H1 (cell line): ENCODE results near the gene CAMKK1. TPM values are rescaled to one million over a fixed set of nuclear protein-coding genes. Genes with fewer than 3 reads are reported as not detected.

Experiments
- CTCF ChIA-PET: fragments of 300-600 bp; sonication (Branson Sonifier 250); formaldehyde crosslinking; loops from one replicate; lab custom pipeline; 2021; ENCODE audit not compliant: partially characterized antibody; lab: Charles Lee
- POLR2A ChIA-PET: fragments of 300-600 bp; sonication (Branson Sonifier 250); formaldehyde crosslinking; loops from one replicate; lab custom pipeline; 2021; ENCODE audit warnings: inconsistent platforms; ENCODE audit not compliant: partially characterized antibody; lab: Charles Lee
- DNase-seq, 2 experiments: peaks; one replicate each; pipeline versions ENCODE4 v3.0.0 to v3.0.0-alpha.2; 2010 to 2022; ENCODE audit warnings: low spot score in 2 of 2, low read depth in 1 of 2, mixed read lengths in 1 of 2
- FAIRE-seq: peaks from 2 replicates; lab custom pipeline; 2011; peaks lifted over from hg19 to GRCh38; lab: Jason Lieb, UNC
- H2AFZ ChIP-seq: 2 replicates; pipeline ENCODE4 v1.8.1; 2012; ENCODE audit warnings: low read length, inconsistent platforms
- H2AK5ac ChIP-seq: 2 replicates; pipeline ENCODE4 v1.6.1; 2013; ENCODE audit warnings: low read depth, low read length
- H2BK120ac ChIP-seq: replicated peaks from 2 replicates; pipeline ENCODE3; 2013; ENCODE audit warnings: low read depth, low read length, inconsistent platforms
- H2BK12ac ChIP-seq: 2 replicates; pipeline ENCODE4 v1.6.1; 2013; ENCODE audit warnings: low read depth, low read length
- H2BK15ac ChIP-seq: 2 replicates; pipeline ENCODE4 v1.6.1; 2013; ENCODE audit warnings: low read length
- H2BK20ac ChIP-seq: 2 replicates; pipeline ENCODE4 v1.6.1; 2013; ENCODE audit warnings: low read length
- H2BK5ac ChIP-seq: 2 replicates; pipeline ENCODE4 v1.6.1; 2013; ENCODE audit warnings: low read depth, low read length
- H3K14ac ChIP-seq: 2 replicates; pipeline ENCODE4 v1.6.1; 2013; ENCODE audit warnings: inconsistent platforms; ENCODE audit not compliant: insufficient read length
- H3K18ac ChIP-seq: 2 replicates; pipeline ENCODE4 v1.6.1; 2013; ENCODE audit warnings: low read length; ENCODE audit errors: extremely low read depth
- H3K23ac ChIP-seq: 2 replicates; pipeline ENCODE4 v1.6.1; 2013; ENCODE audit warnings: inconsistent platforms; ENCODE audit not compliant: insufficient read length
- H3K23me2 ChIP-seq: 2 replicates; pipeline ENCODE4 v1.6.1; 2013; ENCODE audit warnings: low read depth, low read length
- H3K27ac ChIP-seq: 2 replicates; pipeline ENCODE4 v1.6.1; 2011; ENCODE audit warnings: low read depth, low read length, inconsistent platforms
- H3K27me3 ChIP-seq, 4 experiments: replicated peaks in 1 of 4; 1 replicate in 1 of 4; 2 replicates in 3 of 4; pipeline versions ENCODE4 v1.6.1 to v1.8.1; 2011 to 2013; ENCODE audit warnings: low read length in 3 of 4, mild to moderate bottlenecking in 3 of 4, inconsistent platforms in 2 of 4, mixed read lengths in 2 of 4, moderate library complexity in 1 of 4; ENCODE audit not compliant: control insufficient read depth in 3 of 4, insufficient read depth in 3 of 4; ENCODE audit errors: extremely low read depth in 1 of 4
- H3K36me3 ChIP-seq, 4 experiments: 2 replicates each; pipeline versions ENCODE4 v1.6.1 to v1.8.1; 2011 to 2013; ENCODE audit warnings: mild to moderate bottlenecking in 4 of 4, low read length in 3 of 4, moderate library complexity in 2 of 4, control low read depth in 1 of 4, inconsistent platforms in 1 of 4; ENCODE audit not compliant: insufficient read depth in 4 of 4, control insufficient read depth in 2 of 4
- H3K4ac ChIP-seq: replicated peaks from 2 replicates; pipeline ENCODE3; 2013; ENCODE audit warnings: low read length, low read depth, mixed read lengths, inconsistent platforms; ENCODE audit not compliant: insufficient read length
- H3K4me1 ChIP-seq, 4 experiments: replicated peaks in 1 of 4; 1 replicate in 1 of 4; 2 replicates in 3 of 4; pipeline versions ENCODE4 v1.6.1 to v1.8.1; 2011 to 2013; ENCODE audit warnings: low read length in 3 of 4, inconsistent platforms in 2 of 4, mixed read lengths in 1 of 4; ENCODE audit not compliant: insufficient read depth in 4 of 4, control insufficient read depth in 3 of 4
- H3K4me2 ChIP-seq, 2 experiments: 2 replicates each; pipeline versions ENCODE4 v1.6.1 to v1.8.1; 2011 to 2013; ENCODE audit warnings: low read depth in 2 of 2, low read length in 2 of 2, control low read depth in 1 of 2, inconsistent platforms in 1 of 2, mild to moderate bottlenecking in 1 of 2; ENCODE audit not compliant: insufficient read depth in 1 of 2
- H3K4me3 ChIP-seq, 4 experiments: fragments of 200-600, 300-600 bp in 1 of 4; sonication (generic), shearing (Covaris generic), sonication (Bioruptor Twin) in 1 of 4; 2 replicates each; pipeline versions ENCODE4 v1.5.1 to v1.8.1; 2011 to 2016; ENCODE audit warnings: low read length in 4 of 4, low read depth in 3 of 4, control low read depth in 2 of 4, inconsistent platforms in 2 of 4, mild to moderate bottlenecking in 2 of 4, mixed read lengths in 1 of 4, moderate library complexity in 1 of 4; ENCODE audit not compliant: insufficient read depth in 2 of 4; ENCODE audit errors: extremely low read depth in 1 of 4
- H3K56ac ChIP-seq: replicated peaks from 2 replicates; pipeline ENCODE3; 2013; ENCODE audit warnings: low read depth, mild to moderate bottlenecking, mixed read lengths, low read length, inconsistent platforms; ENCODE audit not compliant: insufficient read length
- H3K79me1 ChIP-seq: 2 replicates; pipeline ENCODE4 v1.6.1; 2013; ENCODE audit warnings: low read depth, low read length, control low read depth
- H3K79me2 ChIP-seq, 2 experiments: 2 replicates each; pipeline versions ENCODE4 v1.6.1 to v1.8.1; 2012 to 2013; ENCODE audit warnings: low read length in 2 of 2, mild to moderate bottlenecking in 2 of 2, inconsistent platforms in 1 of 2; ENCODE audit not compliant: insufficient read depth in 2 of 2, control insufficient read depth in 1 of 2
- H3K9ac ChIP-seq, 4 experiments: replicated peaks in 1 of 4; 1 replicate in 1 of 4; 2 replicates in 3 of 4; pipeline versions ENCODE4 v1.6.1 to v1.8.1; 2011 to 2013; ENCODE audit warnings: low read depth in 3 of 4, low read length in 3 of 4, control low read depth in 2 of 4, mild to moderate bottlenecking in 2 of 4, moderate library complexity in 2 of 4, inconsistent platforms in 1 of 4; ENCODE audit errors: extremely low read depth in 1 of 4
- H3K9me3 ChIP-seq, 2 experiments: 2 replicates each; pipeline versions ENCODE4 v1.6.1 to v1.8.1; 2012 to 2013; ENCODE audit warnings: mild to moderate bottlenecking in 2 of 2, moderate library complexity in 2 of 2, control low read depth in 1 of 2, inconsistent platforms in 1 of 2, low read depth in 1 of 2, low read length in 1 of 2, mixed read lengths in 1 of 2; ENCODE audit not compliant: insufficient read depth in 2 of 2
- H4K20me1 ChIP-seq, 2 experiments: replicated peaks in 1 of 2; 2 replicates each; pipeline versions ENCODE3 to v1.8.1; 2011 to 2013; ENCODE audit warnings: inconsistent platforms in 2 of 2, low read length in 2 of 2, mild to moderate bottlenecking in 1 of 2; ENCODE audit not compliant: insufficient read depth in 2 of 2, control insufficient read depth in 1 of 2
- H4K5ac ChIP-seq: 2 replicates; pipeline ENCODE4 v1.6.1; 2013; ENCODE audit warnings: low read length, low read depth, mixed read lengths, inconsistent platforms; ENCODE audit not compliant: insufficient read length
- H4K8ac ChIP-seq: 2 replicates; pipeline ENCODE4 v1.8.0; 2013; ENCODE audit warnings: mild to moderate bottlenecking, moderate library complexity, low read length, inconsistent platforms; ENCODE audit not compliant: insufficient read depth; ENCODE audit errors: extremely low read depth
- H4K91ac ChIP-seq: replicated peaks from 2 replicates; pipeline ENCODE3; 2013; ENCODE audit warnings: low read length, mixed read lengths, inconsistent platforms; ENCODE audit not compliant: insufficient read length
- BCL11A ChIP-seq, 2 experiments: IDR thresholded peaks; one replicate each; pipeline ENCODE4 v1.6.1; 2011; ENCODE audit warnings: low read depth in 2 of 2, low read length in 2 of 2, mild to moderate bottlenecking in 2 of 2
- CBX5 ChIP-seq: fragments of 300-800, 300-1000 bp; sonication (generic); IDR thresholded peaks from 2 replicates; pipeline ENCODE4 v1.7.1; 2016; ENCODE audit warnings: antibody characterized with exemption, low read length, low read depth
- CHD1 ChIP-seq: IDR thresholded peaks from 2 replicates; pipeline ENCODE4 v1.6.1; 2012; ENCODE audit warnings: low read depth, low read length, improper control_type of control experiment
- CREB1 ChIP-seq: IDR thresholded peaks from 2 replicates; pipeline ENCODE4 v1.6.1; 2012; ENCODE audit warnings: inconsistent platforms
- EP300 ChIP-seq, 2 experiments: IDR thresholded peaks; 1 replicate in 1 of 2; 2 replicates in 1 of 2; pipeline ENCODE4 v1.6.1; 2011 to 2012; ENCODE audit warnings: low read depth in 2 of 2, low read length in 2 of 2, mild to moderate bottlenecking in 2 of 2, borderline replicate concordance in 1 of 2, inconsistent platforms in 1 of 2, moderate library complexity in 1 of 2
- FOSL1 ChIP-seq: IDR thresholded peaks from 2 replicates; pipeline ENCODE4 v1.6.1; 2011; ENCODE audit warnings: mild to moderate bottlenecking, low read depth, low read length, moderate library complexity; ENCODE audit not compliant: insufficient read depth
- NANOG ChIP-seq: IDR thresholded peaks from 2 replicates; pipeline ENCODE4 v1.6.1; 2011; ENCODE audit warnings: low read length, low read depth, mild to moderate bottlenecking, inconsistent platforms; ENCODE audit not compliant: insufficient read depth, poor library complexity, severe bottlenecking
- TBP ChIP-seq: IDR thresholded peaks from 2 replicates; pipeline ENCODE4 v1.6.1; 2011; ENCODE audit warnings: low read depth, low read length, improper control_type of control experiment
- TCF12 ChIP-seq: IDR thresholded peaks from 2 replicates; pipeline ENCODE4 v1.6.1; 2011; ENCODE audit warnings: low read depth, mild to moderate bottlenecking, low read length
- WGBS, 2 experiments: shearing (Covaris generic) in 1 of 2; methylation state at CpG; one replicate each; pipeline versions ENCODE4 v1.1.6 to v1.1.7; 2013 to 2015; ENCODE audit warnings: low lambda C conversion rate in 2 of 2, mixed read lengths in 2 of 2, inconsistent platforms in 1 of 2, low coverage in 1 of 2, missing lambda C conversion rate in 1 of 2; ENCODE audit not compliant: insufficient replicate concordance in 2 of 2, insufficient coverage in 1 of 2, insufficient read length in 1 of 2; ENCODE audit errors: extremely low coverage in 1 of 2, missing lambda C conversion rate in 1 of 2; 5-methylcytosine and 5-hydroxymethylcytosine counted together
- polyA plus RNA-seq, 7 experiments: library from polyadenylated mRNA; depleted of rRNA in 3 of 7; stranded (reverse) in 5 of 7; unstranded in 2 of 7; fragments of >200 nt in 5 of 7; fragments of 200-250 nt in 2 of 7; gene quantifications; 1 replicate in 5 of 7; 2 replicates in 1 of 7; 4 replicates in 1 of 7; pipeline versions ENCODE4 v1.2.1 to v1.2.3, GENCODE V29; 2011 to 2013; ENCODE audit warnings: missing spikeins in 2 of 7, mixed read lengths in 2 of 7
- total RNA-seq: library from RNA; stranded (reverse); fragmentation: NEBNext Ultra II Directional; extraction: Animal tissue kit (Norgen Biotek cat#: 25700); gene quantifications from 2 replicates; pipeline ENCODE4 v1.2.1, GENCODE V29; 2021
- TF ChIP-seq, protein P1 (sequence below): IDR thresholded peaks from 2 replicates; pipeline ENCODE4 v1.6.1; 2011; ENCODE audit warnings: low read depth, mild to moderate bottlenecking, low read length; ENCODE audit not compliant: insufficient read depth
- TF ChIP-seq, protein P2 (sequence below): IDR thresholded peaks from 2 replicates; pipeline ENCODE4 v1.6.1; 2012; ENCODE audit warnings: low read length, inconsistent platforms

CAMKK1 gene
- total and polyA plus RNA-seq, 2 of the 8 experiments (the other 6 are each of a cell fraction or from before 2014, with no cell fraction given), result 7.1 to 7.6 TPM

DNA sequence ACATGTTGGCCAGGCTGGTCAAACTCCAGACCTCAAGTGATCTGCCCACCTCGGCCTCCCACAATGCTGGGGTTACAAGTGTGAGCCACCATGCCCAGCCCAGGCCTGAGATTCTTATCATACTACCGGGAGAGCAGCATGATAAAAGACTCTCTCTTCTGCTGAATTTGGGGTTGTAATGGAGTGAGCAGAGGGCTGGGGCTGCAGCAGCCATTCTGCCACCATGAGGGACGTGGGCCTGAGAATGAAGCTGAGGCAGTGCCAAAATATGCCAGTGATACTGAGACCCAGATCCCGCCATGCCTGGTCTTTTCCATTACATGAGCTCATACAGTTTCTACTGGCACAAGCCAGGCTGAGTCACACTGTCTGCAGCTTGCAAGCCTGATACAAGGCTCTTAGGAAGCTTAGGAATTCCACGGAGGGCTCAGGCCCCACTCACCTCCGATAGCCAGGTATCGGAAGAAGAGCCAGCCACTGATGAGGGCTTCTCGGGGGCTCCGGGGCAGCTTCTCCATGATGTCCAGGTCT lies 43.0 kb upstream of the CAMKK1 start:
- H3K4me3 ChIP-seq, result no peak overlapping the region
- H3K14ac ChIP-seq, result no peak overlapping the region
- H3K9me3 ChIP-seq, result no peaks in the 10 kb centered on the region
- no peaks in the 10 kb centered on the region for H3K27me3 ChIP-seq
- no peaks in the 10 kb centered on the region for H3K79me1 ChIP-seq
- WGBS, 2 experiments, result 98% methylated on average over 9 of the region's 9 CpGs; no CpG with 5 or more reads in 1 of the 2 experiments
- no peaks in the 10 kb centered on the region for H4K20me1 ChIP-seq
- H2AK5ac ChIP-seq, result no peak overlapping the region
- H3K18ac ChIP-seq, result no peak overlapping the region
- no peak overlapping the region for H3K56ac ChIP-seq
- no peak overlapping the region for H3K4ac ChIP-seq
- H3K23me2 ChIP-seq, result no peaks in the 10 kb centered on the region; the same call in 1 of the 2 replicates
- H3K79me2 ChIP-seq, result no peaks in the 10 kb centered on the region
- no peaks in the 10 kb centered on the region; a peak in 3 of 8 replicates for H3K36me3 ChIP-seq
- FAIRE-seq (no peak), DNase-seq (no peak)
- CTCF ChIA-PET, result interaction anchor here (0.7 to 6.8 kb wide), 16 partner anchors 8 to 234 kb away, joined by 3 to 102 read pairs (median 4); no protein-coding TSS in a partner anchor
- no peak overlapping the region for H2BK20ac ChIP-seq
- H2BK15ac ChIP-seq, result no peak overlapping the region
- no peak overlapping the region for H3K27ac ChIP-seq
- no peak overlapping the region for H4K8ac ChIP-seq
- H2BK120ac ChIP-seq, result no peak overlapping the region
- no peak overlapping the region for H3K9ac ChIP-seq
- no peak overlapping the region for H2BK12ac ChIP-seq
- H3K23ac ChIP-seq, result no peak overlapping the region
- H2AFZ ChIP-seq, result no peak overlapping the region
- H3K4me2 ChIP-seq, result no peak overlapping the region
- H4K91ac ChIP-seq, result no peak overlapping the region
- no peak overlapping the region for H4K5ac ChIP-seq
- H3K4me1 ChIP-seq, result no peaks in the 10 kb centered on the region
- POLR2A ChIA-PET, result interaction anchor here (0.6 to 1.4 kb wide), 2 partner anchors 19 to 24 kb away, joined by 3 read pairs; no protein-coding TSS in a partner anchor
- no peak overlapping the region for H2BK5ac ChIP-seq
- no peak for TF ChIP-seq FOSL1
- TF ChIP-seq EP300 (IDR thresholded peaks at IDR 0.05; ENCODE audit: borderline replicate concordance in 1 of 2, low read depth in 2 of 2, low read length in 2 of 2), result no peak
- no peak for TF ChIP-seq CHD1
- no peak for TF ChIP-seq TBP
- TF ChIP-seq, protein P1, sequence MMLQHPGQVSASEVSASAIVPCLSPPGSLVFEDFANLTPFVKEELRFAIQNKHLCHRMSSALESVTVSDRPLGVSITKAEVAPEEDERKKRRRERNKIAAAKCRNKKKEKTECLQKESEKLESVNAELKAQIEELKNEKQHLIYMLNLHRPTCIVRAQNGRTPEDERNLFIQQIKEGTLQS, result no peak
- TF ChIP-seq TCF12, result no peak
- TF ChIP-seq, protein P2, sequence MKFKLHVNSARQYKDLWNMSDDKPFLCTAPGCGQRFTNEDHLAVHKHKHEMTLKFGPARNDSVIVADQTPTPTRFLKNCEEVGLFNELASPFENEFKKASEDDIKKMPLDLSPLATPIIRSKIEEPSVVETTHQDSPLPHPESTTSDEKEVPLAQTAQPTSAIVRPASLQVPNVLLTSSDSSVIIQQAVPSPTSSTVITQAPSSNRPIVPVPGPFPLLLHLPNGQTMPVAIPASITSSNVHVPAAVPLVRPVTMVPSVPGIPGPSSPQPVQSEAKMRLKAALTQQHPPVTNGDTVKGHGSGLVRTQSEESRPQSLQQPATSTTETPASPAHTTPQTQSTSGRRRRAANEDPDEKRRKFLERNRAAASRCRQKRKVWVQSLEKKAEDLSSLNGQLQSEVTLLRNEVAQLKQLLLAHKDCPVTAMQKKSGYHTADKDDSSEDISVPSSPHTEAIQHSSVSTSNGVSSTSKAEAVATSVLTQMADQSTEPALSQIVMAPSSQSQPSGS, result no peak
- no peak for TF ChIP-seq CREB1
- TF ChIP-seq BCL11A (IDR thresholded peaks at IDR 0.05; ENCODE audit: low read depth in 2 of 2, low read length in 2 of 2), result no peak
- TF ChIP-seq NANOG, result no peak
- TF ChIP-seq CBX5, result no peak
